Lower leg skin (tissue), 4 donors: ENCODE measurements around the gene IFNL4. TPM values are rescaled to one million over a fixed set of nuclear protein-coding genes. Genes with fewer than 3 reads are reported as not detected.

ENCODE experiments used
- DNase-seq, 2 donors: peaks; one replicate each; pipeline ENCODE4 v3.0.0-alpha.2; 2019; ENCODE audit warnings: low spot score in 2 of 2
- H3K4me3 ChIP-seq: fragments of 200-600 bp; sonication (generic); 2 replicates; pipeline ENCODE4 v1.5.1; 2017; ENCODE audit warnings: mild to moderate bottlenecking, low read depth; ENCODE audit not compliant: poor library complexity, severe bottlenecking
- POLR2A ChIP-seq, 2 donors: fragments of 450-650 bp; IDR thresholded peaks; one replicate each; pipeline ENCODE4 v1.6.1; 2016 to 2017; ENCODE audit warnings: antibody characterized with exemption in 2 of 2, mild to moderate bottlenecking in 1 of 2, moderate library complexity in 1 of 2
- WGBS, 2 donors: methylation state at CpG; one replicate each; pipeline ENCODE4 v1.1.5; 2018; 5-methylcytosine and 5-hydroxymethylcytosine counted together
- intact Hi-C: fragments of 100-400 bp; cut with DNase I; formaldehyde crosslinking; loops from one replicate; pipeline ENCODE4 v1.15.0; 2023; ENCODE audit warnings: low total_unique reads
- total RNA-seq, 4 donors: library from RNA; depleted of rRNA; stranded (reverse); fragments of >200 nt; gene quantifications; one replicate each; pipeline ENCODE4 v1.1.0, GENCODE V29; 2016
- TF ChIP-seq, protein P1 (sequence below), 3 donors: fragments of 450-650 bp; IDR thresholded peaks; one replicate each; pipeline ENCODE4 v1.5.1; 2016; ENCODE audit warnings: antibody characterized with exemption in 3 of 3, mild to moderate bottlenecking in 3 of 3, moderate library complexity in 2 of 3

IFNL4 gene
- total RNA-seq, 4 donors from 2014 or later = not detected

DNA sequence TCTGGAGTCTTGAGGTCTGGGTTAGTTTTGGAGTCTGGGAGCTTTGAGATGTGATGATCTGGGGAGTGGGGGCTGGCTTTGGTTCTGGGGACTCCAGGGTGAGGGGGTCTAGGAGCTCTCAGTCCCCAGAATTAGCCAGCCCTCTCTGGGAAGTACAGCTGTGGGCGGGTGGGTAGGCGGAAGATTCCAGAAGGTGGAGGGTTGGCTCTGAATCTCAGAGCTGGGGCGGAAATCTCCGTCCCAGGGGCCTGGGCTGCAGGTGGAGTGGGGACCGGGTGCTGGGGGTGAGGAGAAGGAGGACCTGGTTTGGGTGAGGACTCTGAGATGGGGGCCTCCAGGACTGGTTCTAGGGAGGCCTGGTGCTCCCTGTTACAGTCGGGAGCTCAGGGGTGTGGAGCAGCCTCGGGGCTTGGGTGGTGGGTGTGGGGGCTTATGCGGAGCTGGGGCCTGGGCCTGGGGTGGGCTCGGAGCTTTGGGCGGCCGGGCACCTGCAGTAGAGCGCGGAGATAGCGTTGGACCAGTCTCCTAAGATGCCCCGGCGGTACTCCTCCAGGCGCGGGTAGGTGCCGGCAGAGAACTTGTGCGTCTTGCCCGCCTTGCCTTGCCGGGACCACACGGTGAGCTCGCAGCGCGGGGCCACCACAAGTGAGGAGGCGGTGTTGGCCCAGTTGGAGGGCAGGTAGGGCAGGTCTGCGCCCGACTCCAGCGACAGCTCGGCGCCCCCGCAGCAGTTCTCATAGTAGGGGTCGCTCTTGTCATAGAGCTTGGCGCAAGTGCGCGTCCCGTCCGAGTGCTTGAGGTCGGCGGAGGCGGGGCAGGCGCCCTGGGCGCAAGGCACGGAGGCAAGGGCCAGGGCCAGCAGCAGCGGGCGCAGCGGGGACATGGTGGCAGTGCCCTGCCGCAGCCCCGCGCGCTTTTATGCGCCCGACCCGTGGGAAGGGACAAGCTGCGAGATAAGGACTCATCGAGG lies 45.0 kb downstream of the IFNL4 start, which contains the start of gene SYCN:
TSS of gene SYCN (minus strand) at position 892 of the 970 bp plus-strand sequence. CDS start at position 883, 9 bp downstream.
- 16 to 25% methylated on average over 36 to 53 of the region's 57 CpGs for WGBS, 2 donors
- H3K4me3 ChIP-seq = no peak within 1 kb of the TSS
- TF ChIP-seq, protein P1, sequence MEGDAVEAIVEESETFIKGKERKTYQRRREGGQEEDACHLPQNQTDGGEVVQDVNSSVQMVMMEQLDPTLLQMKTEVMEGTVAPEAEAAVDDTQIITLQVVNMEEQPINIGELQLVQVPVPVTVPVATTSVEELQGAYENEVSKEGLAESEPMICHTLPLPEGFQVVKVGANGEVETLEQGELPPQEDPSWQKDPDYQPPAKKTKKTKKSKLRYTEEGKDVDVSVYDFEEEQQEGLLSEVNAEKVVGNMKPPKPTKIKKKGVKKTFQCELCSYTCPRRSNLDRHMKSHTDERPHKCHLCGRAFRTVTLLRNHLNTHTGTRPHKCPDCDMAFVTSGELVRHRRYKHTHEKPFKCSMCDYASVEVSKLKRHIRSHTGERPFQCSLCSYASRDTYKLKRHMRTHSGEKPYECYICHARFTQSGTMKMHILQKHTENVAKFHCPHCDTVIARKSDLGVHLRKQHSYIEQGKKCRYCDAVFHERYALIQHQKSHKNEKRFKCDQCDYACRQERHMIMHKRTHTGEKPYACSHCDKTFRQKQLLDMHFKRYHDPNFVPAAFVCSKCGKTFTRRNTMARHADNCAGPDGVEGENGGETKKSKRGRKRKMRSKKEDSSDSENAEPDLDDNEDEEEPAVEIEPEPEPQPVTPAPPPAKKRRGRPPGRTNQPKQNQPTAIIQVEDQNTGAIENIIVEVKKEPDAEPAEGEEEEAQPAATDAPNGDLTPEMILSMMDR (IDR thresholded peaks at IDR 0.05) = no peak
- no peak for TF ChIP-seq POLR2A (IDR thresholded peaks at IDR 0.05)
- no peak for DNase-seq
- intact Hi-C loops = no loop called here

DNA sequence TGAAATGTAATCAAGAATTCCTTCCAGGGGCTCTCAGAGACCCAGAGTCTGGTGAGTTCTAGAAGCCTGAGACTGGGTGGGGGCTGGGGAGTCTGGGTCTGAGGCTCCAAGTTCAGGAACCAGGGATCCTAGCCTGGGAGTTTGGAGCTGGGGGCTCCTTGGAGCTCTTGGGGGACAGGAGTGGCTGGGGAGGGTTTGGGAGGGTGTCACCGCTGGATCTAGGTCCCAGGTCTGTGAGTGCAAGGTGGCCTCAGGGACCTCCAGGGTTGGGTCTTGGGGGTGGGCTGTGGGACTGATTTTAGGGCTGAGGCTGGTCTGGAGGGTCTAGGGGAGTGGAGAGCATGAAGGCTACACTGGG lies 45.7 kb downstream of the IFNL4 start:
- no peak overlapping the region for H3K4me3 ChIP-seq
- DNase-seq = no peak
- intact Hi-C loops = no loop called here
- no peak for TF ChIP-seq POLR2A (IDR thresholded peaks at IDR 0.05)
- TF ChIP-seq, protein P1 (IDR thresholded peaks at IDR 0.05) = no peak
- WGBS, 2 donors = 100% methylated on average over 1 of the region's 1 CpG

DNA sequence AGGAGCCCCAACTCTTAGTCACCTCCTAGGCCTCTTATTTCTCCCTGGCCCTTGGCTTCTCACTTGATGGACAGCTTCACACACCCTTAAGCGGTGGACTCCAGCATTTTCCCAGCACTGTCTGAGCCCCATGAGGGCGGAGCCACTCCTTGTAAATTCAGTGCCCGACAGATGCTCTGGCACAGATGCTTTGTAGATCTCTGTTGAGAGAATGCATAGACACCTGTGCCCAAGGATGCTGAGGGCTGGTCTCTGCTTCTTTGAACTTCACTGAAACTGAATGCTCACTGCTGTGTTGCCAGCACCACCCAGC lies 47.9 kb downstream of the IFNL4 start:
- no peak for DNase-seq
- 68 to 71% methylated on average over 3 of the region's 3 CpGs for WGBS, 2 donors
- intact Hi-C loops = no loop called here
- TF ChIP-seq POLR2A (IDR thresholded peaks at IDR 0.05) = no peak
- TF ChIP-seq, protein P1 (IDR thresholded peaks at IDR 0.05) = no peak
- no peak overlapping the region for H3K4me3 ChIP-seq

DNA sequence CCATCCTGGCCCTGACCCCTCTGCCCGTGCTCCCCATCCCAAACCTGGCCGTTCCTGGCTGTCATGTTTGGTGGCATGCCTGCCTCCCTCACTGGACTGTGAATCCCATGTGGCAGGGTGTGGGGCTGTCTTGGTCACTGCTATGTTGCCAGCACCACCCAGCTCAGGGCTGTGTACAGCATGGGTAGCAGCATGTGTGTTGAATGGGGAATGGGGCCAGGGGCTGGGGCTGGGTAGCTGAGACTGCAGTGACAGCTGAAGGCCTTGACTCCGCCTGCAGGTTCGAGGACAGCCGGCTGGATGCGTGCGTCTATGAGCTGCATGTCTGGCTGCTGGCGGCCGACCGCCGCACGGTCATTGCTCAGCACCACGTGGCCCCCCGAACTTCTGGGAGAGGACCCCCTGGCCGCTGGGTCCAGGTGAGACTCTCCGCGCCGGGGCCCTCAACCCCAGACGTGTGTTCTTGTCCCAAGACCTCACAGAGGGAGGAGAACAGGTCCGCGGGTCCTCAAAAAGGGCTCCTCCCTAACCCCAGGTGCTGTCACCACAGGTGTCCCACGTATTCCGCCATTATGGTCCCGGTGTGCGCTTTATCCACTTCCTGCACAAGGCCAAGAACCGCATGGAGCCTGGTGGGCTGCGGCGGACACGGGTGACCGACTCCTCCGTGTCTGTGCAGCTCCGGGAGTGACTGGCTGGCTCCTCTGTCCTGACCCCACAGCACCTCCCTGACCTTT lies 48.4 kb downstream of the IFNL4 start:
- intact Hi-C loops = no loop called here
- WGBS, 2 donors = 78 to 82% methylated on average over 31 to 32 of the region's 32 CpGs
- DNase-seq = no peak
- no peak overlapping the region for H3K4me3 ChIP-seq
- TF ChIP-seq, protein P1 (IDR thresholded peaks at IDR 0.05) = no peak
- TF ChIP-seq POLR2A (IDR thresholded peaks at IDR 0.05) = no peak

DNA sequence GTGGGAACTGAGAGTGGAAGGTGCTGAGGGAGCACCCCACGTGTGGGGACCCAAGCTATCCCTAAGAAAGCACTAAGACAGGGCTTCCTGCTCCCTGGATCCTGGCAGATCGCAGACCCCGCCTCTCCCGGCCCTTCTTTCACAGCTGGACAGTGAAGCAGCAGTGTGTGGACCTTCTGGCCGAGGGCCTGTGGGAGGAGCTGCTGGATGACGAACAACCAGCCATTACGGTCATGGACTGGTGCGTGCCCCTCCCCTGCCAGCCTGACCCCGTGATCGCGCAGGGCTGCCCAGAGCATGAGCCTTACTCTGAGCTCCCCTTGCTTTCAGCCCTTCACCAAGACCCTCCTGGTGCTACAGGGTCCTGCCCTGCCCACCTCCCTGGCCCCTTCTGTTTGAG lies 49.6 kb downstream of the IFNL4 start:
- no peak overlapping the region for H3K4me3 ChIP-seq
- no peak for DNase-seq
- intact Hi-C loops = no loop called here
- no peak for TF ChIP-seq POLR2A (IDR thresholded peaks at IDR 0.05)
- TF ChIP-seq, protein P1 (IDR thresholded peaks at IDR 0.05) = no peak
- 42 to 44% methylated on average over 8 to 11 of the region's 11 CpGs for WGBS, 2 donors
